ENCODE data around the gene RHEX.

The RHEX gene

DNA sequence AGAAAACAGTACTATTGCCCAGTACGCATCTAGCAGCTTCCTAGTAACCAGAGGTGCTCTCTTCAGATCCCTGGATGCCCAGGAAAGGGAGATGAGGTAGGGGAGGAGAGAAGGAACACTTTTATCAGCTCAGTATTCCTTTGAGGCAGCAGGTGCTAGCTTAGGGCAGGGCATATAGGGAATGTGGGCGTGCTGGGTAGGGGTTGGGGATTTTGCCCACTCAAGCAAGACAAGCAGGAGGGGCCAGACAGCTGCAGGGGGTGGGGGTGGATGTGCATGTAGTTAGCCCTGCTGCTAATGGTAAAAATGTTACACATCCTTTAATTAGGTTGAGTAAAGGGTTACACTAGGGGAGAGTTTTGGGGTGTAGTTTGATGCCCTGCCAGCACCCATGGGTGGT, 82.3 kb downstream of the RHEX start:
- H3K36me3 Mint-ChIP-seq = no peaks in the 10 kb centered on the region
- no peak overlapping the region for H3K4me3 Mint-ChIP-seq
- H3K4me1 Mint-ChIP-seq = peaks cover 4% of the 10 kb centered on the region
- DNase-seq (ENCODE audit: low spot score in 2 of 2) = no peak
- H3K27me3 Mint-ChIP-seq = peaks cover 23% of the 10 kb centered on the region
- H3K9me3 Mint-ChIP-seq = no peaks in the 10 kb centered on the region
- ATAC-seq (ENCODE audit: low read depth) = no peak
- no peak overlapping the region for H3K27ac Mint-ChIP-seq

DNA sequence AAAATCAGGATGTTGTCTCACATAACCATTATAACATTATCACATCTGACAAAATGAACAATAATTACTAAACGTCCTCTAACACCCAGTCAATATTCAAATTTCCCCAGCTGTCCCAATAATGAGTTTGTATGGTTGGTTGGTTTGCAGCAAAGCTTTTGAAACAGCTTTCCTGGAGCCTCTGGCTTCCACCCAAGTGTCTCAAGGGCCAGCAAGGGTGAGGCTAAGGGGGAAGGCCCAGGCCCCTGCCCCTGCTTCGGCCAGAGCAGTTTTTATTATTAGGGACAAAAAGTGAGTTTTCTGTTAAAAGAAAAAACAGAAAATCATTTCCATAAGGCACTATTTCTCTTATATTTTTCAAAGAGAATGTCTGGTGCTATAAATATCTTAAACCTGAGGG, 83.3 kb downstream of the RHEX start:
- H3K27ac Mint-ChIP-seq = no peak overlapping the region
- DNase-seq (ENCODE audit: low spot score in 2 of 2) (no peak), ATAC-seq (ENCODE audit: low read depth) (no peak)
- H3K9me3 Mint-ChIP-seq = no peaks in the 10 kb centered on the region
- peaks cover 4% of the 10 kb centered on the region for H3K4me1 Mint-ChIP-seq
- no peaks in the 10 kb centered on the region for H3K36me3 Mint-ChIP-seq
- no peak overlapping the region for H3K4me3 Mint-ChIP-seq
- peaks cover 27% of the 10 kb centered on the region for H3K27me3 Mint-ChIP-seq

DNA sequence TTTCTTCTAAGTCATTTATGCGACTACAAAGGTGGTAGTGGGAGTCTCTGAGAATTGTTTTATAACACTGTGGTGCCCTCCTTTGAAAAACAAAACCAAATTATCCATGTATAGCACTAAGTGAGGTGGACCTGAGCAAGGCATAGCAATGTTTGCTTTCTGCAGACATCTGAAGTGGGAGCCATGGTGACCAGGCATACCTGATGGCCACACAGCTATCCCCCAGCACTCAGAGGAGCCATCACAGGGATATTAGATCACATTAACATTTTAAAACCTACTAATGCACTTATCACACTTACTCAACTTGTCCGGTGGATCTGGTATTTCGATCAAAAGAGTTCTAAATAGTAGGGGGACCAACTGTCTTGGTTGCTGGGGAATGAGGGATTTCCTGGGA, 89.0 kb downstream of the RHEX start:
- no peak overlapping the region for H3K27ac Mint-ChIP-seq
- ATAC-seq (ENCODE audit: low read depth) = no peak
- no peak for DNase-seq (ENCODE audit: low spot score in 2 of 2)
- H3K4me3 Mint-ChIP-seq = no peak overlapping the region
- H3K4me1 Mint-ChIP-seq = no peaks in the 10 kb centered on the region
- no peaks in the 10 kb centered on the region for H3K36me3 Mint-ChIP-seq
- no peaks in the 10 kb centered on the region for H3K9me3 Mint-ChIP-seq
- peaks cover 32% of the 10 kb centered on the region for H3K27me3 Mint-ChIP-seq

DNA sequence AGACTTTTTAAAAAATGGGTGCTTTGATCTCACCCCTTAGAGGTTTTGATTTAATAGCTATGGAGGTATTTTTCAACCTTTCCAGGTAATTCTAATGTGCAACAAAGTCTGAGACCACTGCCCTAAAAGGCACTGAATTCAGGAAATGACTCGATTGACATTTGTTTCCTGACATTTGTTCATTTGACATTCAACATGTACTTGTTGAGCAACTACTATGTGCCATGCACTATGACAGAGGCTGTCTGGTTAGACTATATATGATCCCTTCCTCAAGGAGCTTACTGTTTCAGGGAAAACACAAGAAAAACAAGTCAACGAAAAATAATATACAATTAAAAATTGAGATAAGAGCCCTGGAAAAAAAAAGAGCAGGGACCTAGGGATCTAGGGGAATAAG, 89.8 kb downstream of the RHEX start:
- no peaks in the 10 kb centered on the region for H3K36me3 Mint-ChIP-seq
- DNase-seq (ENCODE audit: low spot score in 2 of 2) (no peak), ATAC-seq (ENCODE audit: low read depth) (no peak)
- H3K4me1 Mint-ChIP-seq = no peaks in the 10 kb centered on the region
- H3K27ac Mint-ChIP-seq = no peak overlapping the region
- H3K4me3 Mint-ChIP-seq = no peak overlapping the region
- H3K27me3 Mint-ChIP-seq = peaks cover 28% of the 10 kb centered on the region
- no peaks in the 10 kb centered on the region for H3K9me3 Mint-ChIP-seq

DNA sequence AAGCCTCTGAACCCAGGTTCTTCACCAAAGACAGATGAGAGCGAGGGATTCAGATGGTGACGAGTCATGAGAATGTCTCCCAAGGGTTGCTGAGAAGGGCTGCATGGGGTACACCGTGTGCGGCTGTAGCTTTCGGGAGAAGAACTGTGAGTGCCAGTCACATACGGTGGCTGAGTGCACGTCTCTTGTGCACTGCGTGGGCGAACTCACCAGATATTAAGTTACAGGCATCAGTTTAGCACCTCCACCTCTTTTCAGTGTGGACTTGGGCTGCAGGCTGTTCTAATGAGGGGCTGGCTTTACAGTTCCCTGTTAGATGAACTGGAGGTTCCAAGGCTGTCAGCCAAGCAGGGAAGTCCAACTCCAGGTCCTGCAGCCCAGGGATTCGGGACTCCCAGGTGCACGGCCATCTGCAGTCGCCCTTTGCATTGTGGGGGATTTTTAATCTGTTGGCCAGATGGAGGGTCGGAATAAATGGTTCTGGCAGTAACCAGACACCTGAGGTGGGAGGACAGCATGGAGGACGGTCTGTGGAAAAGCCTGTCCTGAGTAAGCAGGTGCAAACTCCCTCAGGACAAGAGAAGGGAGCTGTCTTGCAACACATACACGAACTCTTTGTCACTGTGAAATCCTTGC, 90.7 kb downstream of the RHEX start:
- no peaks in the 10 kb centered on the region for H3K4me1 Mint-ChIP-seq
- H3K27me3 Mint-ChIP-seq = peaks cover 23% of the 10 kb centered on the region
- DNase-seq (ENCODE audit: low spot score in 2 of 2) (no peak), ATAC-seq (ENCODE audit: low read depth) (no peak)
- H3K36me3 Mint-ChIP-seq = no peaks in the 10 kb centered on the region
- H3K4me3 Mint-ChIP-seq = no peak overlapping the region
- no peak overlapping the region for H3K27ac Mint-ChIP-seq
- no peaks in the 10 kb centered on the region for H3K9me3 Mint-ChIP-seq

DNA sequence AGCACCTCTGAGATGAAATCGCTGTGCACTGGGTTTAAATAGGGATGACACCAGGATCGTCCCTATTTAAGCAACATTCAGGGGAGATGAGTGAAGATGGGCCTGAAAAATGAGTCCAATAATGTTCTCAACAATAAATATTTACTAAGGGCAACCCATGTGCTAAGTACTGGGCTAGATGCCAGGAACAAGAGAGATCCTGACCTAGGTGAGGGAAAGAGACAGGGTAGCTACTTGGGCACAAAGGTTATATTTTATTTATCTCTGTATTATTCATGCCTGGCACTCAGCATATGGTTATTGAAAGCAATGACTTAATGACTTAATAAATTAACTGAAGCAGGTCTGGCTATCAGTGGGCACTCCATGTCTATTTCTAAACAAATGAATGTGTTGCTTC, 91.6 kb downstream of the RHEX start:
- Mint-ChIP-seq H3K27ac (no peak overlapping the region), H3K4me1 (no peaks in the 10 kb centered on the region), H3K4me3 (no peak overlapping the region), H3K27me3 (peaks cover 18% of the 10 kb centered on the region), H3K36me3 (no peaks in the 10 kb centered on the region), H3K9me3 (no peaks in the 10 kb centered on the region)
- ATAC-seq (ENCODE audit: low read depth) (no peak), DNase-seq (ENCODE audit: low spot score in 2 of 2) (no peak)

DNA sequence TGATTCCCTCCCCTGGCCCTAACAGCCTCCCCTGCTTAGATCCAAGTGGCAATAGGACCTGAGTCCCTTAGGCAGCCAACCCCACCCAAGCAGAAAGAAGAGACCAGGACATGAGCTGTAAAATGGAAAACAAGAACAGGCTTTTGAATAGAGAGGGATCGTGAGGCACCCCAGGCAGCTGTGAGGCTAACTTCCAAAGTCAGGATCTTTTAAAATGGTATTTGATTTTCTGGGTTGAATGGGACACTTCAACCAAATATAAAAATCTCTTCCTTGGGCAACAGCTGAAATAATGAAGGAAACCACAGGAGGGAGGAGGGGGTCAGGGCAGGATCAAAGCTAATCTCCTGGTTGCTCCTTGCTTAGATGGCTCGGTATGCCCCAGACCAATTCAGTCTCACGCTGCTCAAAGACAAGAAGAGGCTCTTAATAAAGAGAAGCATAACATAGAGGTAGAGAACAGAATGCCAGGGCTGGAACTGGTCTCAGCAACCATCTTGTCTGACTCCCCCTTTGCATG, 92.9 kb downstream of the RHEX start:
- Mint-ChIP-seq H3K9me3 (no peaks in the 10 kb centered on the region), H3K4me3 (no peak overlapping the region), H3K27me3 (peaks cover 12% of the 10 kb centered on the region), H3K27ac (no peak overlapping the region), H3K4me1 (no peaks in the 10 kb centered on the region), H3K36me3 (no peaks in the 10 kb centered on the region)
- ATAC-seq (ENCODE audit: low read depth) = no peak
- DNase-seq (ENCODE audit: low spot score in 2 of 2) = no peak

All from memory B cell (primary cell).